Measurements from ENCODE around the gene PHF21B. TPM values are rescaled to one million over a fixed set of nuclear protein-coding genes. Genes with fewer than 3 reads are reported as not detected.

The PHF21B gene
- total RNA-seq, 1 donor from 2014 or later: 4.6 TPM

GRCh38 chr22:45023431-45023830 is 13.6 kb upstream of the PHF21B start:
- Mint-ChIP-seq H3K4me1 (ENCODE audit: unreplicated experiment) (no peaks in the 10 kb centered on the region), H3K27me3 (ENCODE audit: unreplicated experiment) (peaks cover 6% of the 10 kb centered on the region), H3K9me3 (ENCODE audit: unreplicated experiment) (no peaks in the 10 kb centered on the region), H3K4me3 (ENCODE audit: unreplicated experiment) (no peak overlapping the region), H3K27ac (ENCODE audit: unreplicated experiment) (no peak overlapping the region), H3K36me3 (ENCODE audit: low read depth, unreplicated experiment) (no peaks in the 10 kb centered on the region)
- no peak for TF ChIP-seq CTCF (IDR thresholded peaks at IDR 0.05; ENCODE audit: unreplicated experiment)
- no peak for DNase-seq (ENCODE audit: low spot score)

GRCh38 chr22:45019861-45020655 is 10.3 kb upstream of the PHF21B start:
- H3K27ac Mint-ChIP-seq (ENCODE audit: unreplicated experiment): no peak overlapping the region
- DNase-seq (ENCODE audit: low spot score): no peak
- no peaks in the 10 kb centered on the region for H3K36me3 Mint-ChIP-seq (ENCODE audit: low read depth, unreplicated experiment)
- TF ChIP-seq CTCF (IDR thresholded peaks at IDR 0.05; ENCODE audit: unreplicated experiment): no peak
- no peaks in the 10 kb centered on the region for H3K4me1 Mint-ChIP-seq (ENCODE audit: unreplicated experiment)
- H3K4me3 Mint-ChIP-seq (ENCODE audit: unreplicated experiment): no peak overlapping the region
- peaks cover 3% of the 10 kb centered on the region for H3K27me3 Mint-ChIP-seq (ENCODE audit: unreplicated experiment)
- H3K9me3 Mint-ChIP-seq (ENCODE audit: unreplicated experiment): no peaks in the 10 kb centered on the region

- peaks cover 8% of the 10 kb centered on the region for H3K27me3 Mint-ChIP-seq (ENCODE audit: unreplicated experiment)
- peaks cover 7% of the 10 kb centered on the region for H3K4me1 Mint-ChIP-seq (ENCODE audit: unreplicated experiment)
- H3K9me3 Mint-ChIP-seq (ENCODE audit: unreplicated experiment): no peaks in the 10 kb centered on the region
- DNase-seq (ENCODE audit: low spot score): no peak
- H3K36me3 Mint-ChIP-seq (ENCODE audit: low read depth, unreplicated experiment): peaks cover 7% of the 10 kb centered on the region
- no peak overlapping the region for H3K4me3 Mint-ChIP-seq (ENCODE audit: unreplicated experiment)
- TF ChIP-seq CTCF (IDR thresholded peaks at IDR 0.05; ENCODE audit: unreplicated experiment): no peak
- no peak overlapping the region for H3K27ac Mint-ChIP-seq (ENCODE audit: unreplicated experiment)
Observed at GRCh38 chr22:45014654-45015053, 4.8 kb upstream of the PHF21B start.

GRCh38 chr22:45013138-45013537 is 3.3 kb upstream of the PHF21B start:
- no peak for DNase-seq (ENCODE audit: low spot score)
- Mint-ChIP-seq H3K4me3 (ENCODE audit: unreplicated experiment) (no peak overlapping the region), H3K27ac (ENCODE audit: unreplicated experiment) (no peak overlapping the region), H3K36me3 (ENCODE audit: low read depth, unreplicated experiment) (peaks cover 7% of the 10 kb centered on the region), H3K9me3 (ENCODE audit: unreplicated experiment) (no peaks in the 10 kb centered on the region), H3K27me3 (ENCODE audit: unreplicated experiment) (peaks cover 8% of the 10 kb centered on the region), H3K4me1 (ENCODE audit: unreplicated experiment) (peaks cover 7% of the 10 kb centered on the region)
- TF ChIP-seq CTCF (IDR thresholded peaks at IDR 0.05; ENCODE audit: unreplicated experiment): no peak

GRCh38 chr22:45010532-45010900 is 711 bp upstream of the PHF21B start:
- TF ChIP-seq CTCF (IDR thresholded peaks at IDR 0.05; ENCODE audit: unreplicated experiment): no peak
- Mint-ChIP-seq H3K4me1 (ENCODE audit: unreplicated experiment) (peaks cover 18% of the 10 kb centered on the region), H3K27me3 (ENCODE audit: unreplicated experiment) (peaks cover 7% of the 10 kb centered on the region), H3K36me3 (ENCODE audit: low read depth, unreplicated experiment) (peaks cover 7% of the 10 kb centered on the region), H3K9me3 (ENCODE audit: unreplicated experiment) (no peaks in the 10 kb centered on the region), H3K27ac (ENCODE audit: unreplicated experiment) (peak overlapping the region; percentile 88), H3K4me3 (ENCODE audit: unreplicated experiment) (peak overlapping the region; percentile 97)
- no peak for DNase-seq (ENCODE audit: low spot score)

All from endothelial cell (in vitro differentiated cells).